IPS DF 19.7 (cell line): ENCODE measurements around the gene ANXA7.

Experiments used
- DNase-seq: peaks from one replicate; pipeline ENCODE4 v3.0.0-alpha.2; 2013; ENCODE audit warnings: low read depth, low spot score

ANXA7 gene

DNA sequence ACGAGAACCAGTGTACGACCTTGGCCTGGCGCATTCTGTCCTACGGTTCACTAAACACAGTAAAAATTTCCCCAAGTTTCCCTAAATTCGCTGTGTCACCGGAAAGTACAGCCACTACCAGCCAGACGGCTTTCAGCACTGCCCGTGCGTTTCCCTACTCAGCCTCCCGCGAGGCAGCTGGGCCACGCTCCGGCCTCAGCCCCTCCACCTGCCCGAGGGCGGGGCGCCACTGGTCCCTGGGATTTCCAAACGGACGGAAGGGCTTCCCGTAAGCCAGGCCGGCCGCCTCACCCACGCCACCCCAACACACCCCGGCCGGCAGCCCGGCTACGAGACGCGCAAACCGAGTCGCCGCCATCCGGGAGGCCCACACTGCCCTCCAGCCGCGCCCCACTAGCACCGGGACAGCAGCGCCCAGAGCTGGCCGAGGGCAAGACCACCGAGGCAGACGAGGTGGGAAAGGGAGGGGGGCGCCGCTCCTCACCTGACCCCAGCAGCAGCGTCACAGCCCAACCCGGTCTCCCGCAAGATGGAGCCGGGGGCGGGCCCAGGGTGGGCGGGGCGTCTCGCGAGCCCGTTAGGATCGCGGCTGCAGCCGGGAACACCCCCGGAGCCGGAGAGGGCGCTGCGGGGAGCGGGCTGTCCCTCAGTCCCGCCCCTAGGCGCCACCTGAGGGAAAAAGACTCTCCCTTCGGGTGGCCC, at the start of gene ANXA7:
Gene ANXA7, minus strand, starts transcription at position 531 of the 702 bp plus-strand sequence. CDS start 13,202 bp downstream, outside the sequence.
- DNase-seq: no peak

DNA sequence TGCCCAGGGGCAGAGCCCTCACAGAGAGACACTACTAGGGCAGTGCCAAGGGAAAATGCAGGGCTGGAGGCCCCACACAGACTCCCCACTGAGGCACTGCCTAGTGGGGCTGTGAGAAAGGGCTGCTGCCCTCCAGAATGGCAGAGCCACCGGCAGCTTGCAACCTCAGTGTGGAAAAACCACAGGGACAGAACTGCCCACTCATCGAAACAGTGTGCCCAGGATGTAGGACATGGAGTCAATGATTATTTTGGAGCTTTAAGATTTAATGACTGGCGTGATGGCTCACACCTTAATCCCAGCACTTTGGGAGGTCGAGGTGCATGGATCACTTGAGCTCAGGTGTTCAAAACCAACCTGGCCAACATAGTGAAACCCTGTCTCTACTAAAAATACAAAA, 47.0 kb upstream of the ANXA7 start:
- no peak for DNase-seq

DNA sequence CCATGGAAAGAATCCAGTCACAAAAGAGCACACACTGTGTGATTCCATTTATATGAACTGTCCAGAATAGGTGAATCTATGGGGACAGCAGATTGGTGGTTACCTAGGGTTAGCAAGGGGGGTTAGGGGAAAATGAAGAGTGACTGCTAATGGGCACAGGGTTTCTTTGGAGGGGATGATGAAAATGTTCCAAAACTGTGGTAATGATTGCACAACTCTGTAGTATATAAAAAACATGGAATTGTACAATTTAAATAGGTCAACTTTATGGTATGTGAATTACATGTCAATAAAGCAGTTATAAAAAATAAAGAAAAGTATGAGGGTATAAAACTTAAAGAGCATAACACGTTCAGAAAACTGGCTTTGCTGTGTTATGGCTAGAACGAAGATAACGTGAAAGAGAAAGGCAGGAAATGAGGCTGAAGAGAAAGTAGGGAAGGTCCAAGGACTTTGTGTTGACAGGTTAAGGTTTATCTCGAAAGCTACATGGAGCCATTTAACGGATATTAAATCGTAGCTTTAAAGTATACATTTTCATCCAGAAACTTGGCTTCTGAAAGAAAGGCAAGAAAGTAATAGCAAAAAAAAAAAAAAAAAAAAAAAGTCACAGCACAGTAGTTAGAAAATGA, 45.9 kb upstream of the ANXA7 start:
- no peak for DNase-seq

DNA sequence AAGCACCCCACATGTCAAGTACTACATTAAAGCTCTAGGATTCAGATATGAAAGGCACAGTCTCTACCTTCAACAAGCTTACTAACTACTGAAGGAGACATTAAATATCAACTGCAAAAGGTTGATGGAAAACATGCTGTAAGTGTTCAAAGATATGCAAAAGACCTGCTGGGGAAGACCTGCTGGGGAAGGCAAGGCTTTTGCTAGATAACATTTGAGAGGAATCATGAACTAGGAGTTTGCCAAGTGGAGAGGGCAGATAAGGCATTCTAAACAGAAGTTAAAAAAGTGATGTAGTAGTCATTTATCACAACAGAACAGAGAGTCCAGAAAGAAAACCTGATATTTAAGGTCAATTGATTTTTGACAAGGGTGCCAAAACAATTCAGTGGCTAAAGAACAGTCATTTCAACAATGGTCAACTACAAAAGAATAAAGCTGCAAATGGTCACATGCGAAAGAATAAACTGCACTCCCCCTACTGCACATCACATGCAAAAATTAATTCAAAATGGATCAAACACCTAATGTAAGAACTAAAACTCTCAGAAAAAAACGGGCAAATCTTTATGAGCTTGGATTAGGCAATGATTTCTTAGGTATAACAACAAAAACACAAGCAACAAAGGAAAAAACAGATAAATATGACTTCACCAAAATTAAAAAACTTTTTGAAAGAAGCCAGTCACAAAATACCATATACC, 42.5 kb upstream of the ANXA7 start:
- no peak for DNase-seq

DNA sequence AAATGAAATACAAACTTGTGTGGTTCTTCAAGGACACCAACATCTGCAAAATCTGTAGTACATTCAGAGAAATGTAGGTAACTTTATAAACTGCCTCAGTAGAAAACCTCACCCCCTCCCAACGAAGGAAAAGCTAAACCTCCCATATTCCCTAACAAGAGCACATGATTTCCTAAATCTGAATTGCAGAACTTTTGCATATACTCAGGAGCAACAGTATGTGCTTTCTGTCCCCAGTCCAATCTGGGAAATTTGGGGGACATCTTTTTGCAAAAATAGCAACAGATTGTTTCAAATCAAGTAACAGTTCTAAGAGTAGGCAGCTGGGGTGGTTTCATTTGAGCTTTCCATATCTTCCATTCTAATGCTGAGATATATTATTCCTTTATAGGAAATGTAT, 35.3 kb upstream of the ANXA7 start:
- no peak for DNase-seq

DNA sequence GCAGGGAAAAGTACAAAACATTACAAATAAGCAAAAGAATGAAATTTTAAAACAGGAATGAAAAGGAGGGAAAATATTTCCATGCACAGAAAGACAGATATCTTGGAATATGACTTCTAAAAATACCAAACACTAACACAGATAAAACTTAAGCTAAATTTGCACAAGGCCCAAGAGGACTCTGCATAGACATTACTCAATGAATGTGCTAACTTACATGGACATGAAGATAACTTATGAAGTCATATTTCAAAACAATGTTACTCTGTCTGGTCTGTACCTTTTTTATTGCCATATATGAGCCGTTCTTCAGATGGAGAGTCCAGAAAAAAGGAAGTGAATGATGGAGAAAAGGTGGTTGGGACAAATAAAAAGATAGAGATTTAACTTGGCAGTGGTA, 34.5 kb upstream of the ANXA7 start:
- no peak for DNase-seq

DNA sequence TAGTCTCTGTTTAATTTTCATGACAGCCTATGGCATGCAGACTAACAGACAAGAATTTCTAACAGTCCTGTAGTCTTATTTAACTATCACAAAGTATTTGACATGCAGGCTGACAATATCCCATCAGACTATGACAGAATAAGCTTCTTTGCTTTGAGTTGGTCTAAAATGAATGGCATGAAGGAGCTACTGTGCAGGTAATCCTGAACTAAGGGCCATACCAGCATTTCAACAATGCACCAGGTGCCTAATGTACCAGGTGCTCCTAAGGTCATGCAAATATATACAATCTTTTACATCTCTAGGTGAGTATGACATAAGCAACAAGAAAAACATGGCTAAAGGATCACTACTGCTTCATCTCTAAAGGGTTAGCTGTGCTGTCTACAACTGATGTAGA, 33.1 kb upstream of the ANXA7 start:
- no peak for DNase-seq

DNA sequence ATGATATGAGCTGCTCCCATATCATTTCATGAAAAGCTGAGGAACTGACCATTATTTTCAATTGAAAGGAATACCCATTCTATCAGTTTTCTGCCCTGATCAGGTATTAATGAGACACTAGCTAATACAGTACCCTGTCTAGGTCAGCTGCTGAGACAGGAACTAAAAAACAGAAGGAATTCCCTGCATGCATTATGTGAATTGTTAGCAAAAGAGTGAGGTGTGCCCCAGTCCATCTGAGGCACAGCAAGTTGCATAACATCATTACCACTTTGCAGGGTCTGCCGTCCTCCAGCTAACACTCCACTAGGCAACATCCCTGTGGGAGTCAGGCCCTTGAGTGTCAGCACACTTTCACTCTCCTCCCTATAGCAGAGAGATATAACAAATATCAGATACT, 30.6 kb upstream of the ANXA7 start:
- no peak for DNase-seq

DNA sequence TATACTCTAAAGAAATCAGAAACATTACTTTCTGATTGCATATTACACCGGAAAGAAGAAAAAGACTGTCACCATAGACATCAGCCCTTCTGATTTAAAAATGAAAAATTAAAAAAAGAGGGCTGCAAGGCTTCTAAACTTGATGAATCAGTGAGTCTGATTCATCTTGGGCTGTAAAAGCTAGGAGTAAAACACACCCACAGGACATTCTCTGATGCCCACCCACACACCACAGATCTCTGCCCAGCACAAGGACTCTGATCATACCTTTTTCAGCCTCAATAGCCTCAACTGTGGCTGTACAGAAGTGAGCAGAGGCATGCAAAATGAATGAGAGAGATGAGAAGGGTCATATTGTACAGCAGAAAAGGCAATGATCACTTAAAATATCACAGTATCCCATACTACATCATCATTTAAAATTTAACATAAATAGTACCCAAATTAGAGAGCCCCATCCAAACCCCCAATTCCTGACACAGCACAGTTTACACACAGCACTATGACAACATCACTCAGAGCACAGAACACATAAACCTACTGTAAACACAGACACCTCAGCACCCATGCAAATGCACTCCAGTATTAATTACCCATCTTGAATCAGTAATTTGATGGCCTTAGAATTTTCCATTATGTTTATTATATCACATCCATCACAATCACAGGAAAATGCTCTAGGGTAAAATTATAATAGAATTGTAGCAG, 25.9 kb upstream of the ANXA7 start:
- no peak for DNase-seq

DNA sequence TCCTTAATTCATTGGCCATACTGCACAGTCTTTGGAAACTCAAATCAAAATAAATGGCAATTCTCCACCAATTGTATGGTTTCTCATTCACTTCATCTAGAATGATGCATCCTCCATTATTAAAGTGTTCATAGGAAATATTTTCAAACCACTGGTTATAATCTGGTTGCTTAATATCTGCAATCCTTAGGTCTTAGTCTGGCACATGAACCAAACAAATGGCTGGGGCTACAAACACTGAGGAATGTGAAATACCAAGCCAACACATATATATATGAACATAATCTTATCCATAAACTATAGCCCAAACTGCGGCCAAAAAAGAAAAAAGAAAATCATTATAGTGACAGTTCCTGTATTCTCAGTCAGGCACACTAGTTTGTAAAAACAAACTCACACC, 25.2 kb upstream of the ANXA7 start:
- DNase-seq: no peak

DNA sequence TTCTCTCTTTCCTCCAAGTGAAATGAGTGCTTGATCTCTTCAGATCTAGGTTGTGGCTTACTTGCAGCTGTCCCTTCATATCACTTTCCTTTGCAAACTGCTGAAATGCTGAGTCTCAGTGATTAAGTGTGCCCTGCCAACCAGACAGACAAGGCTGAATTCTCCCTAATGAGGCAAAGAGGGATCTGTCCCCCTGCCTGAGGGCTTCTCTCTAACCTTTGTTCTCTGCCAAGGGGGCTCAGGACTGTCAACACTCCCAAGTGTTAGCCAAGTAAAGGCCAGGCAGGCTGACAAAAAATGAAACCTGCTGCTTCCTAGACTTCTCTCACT, 19.6 kb upstream of the ANXA7 start, which contains the start of gene MSS51:
Gene MSS51, minus strand, starts transcription at position 24 of the 330 bp plus-strand sequence. CDS start 5,277 bp downstream, outside the sequence.
- DNase-seq: no peak

DNA sequence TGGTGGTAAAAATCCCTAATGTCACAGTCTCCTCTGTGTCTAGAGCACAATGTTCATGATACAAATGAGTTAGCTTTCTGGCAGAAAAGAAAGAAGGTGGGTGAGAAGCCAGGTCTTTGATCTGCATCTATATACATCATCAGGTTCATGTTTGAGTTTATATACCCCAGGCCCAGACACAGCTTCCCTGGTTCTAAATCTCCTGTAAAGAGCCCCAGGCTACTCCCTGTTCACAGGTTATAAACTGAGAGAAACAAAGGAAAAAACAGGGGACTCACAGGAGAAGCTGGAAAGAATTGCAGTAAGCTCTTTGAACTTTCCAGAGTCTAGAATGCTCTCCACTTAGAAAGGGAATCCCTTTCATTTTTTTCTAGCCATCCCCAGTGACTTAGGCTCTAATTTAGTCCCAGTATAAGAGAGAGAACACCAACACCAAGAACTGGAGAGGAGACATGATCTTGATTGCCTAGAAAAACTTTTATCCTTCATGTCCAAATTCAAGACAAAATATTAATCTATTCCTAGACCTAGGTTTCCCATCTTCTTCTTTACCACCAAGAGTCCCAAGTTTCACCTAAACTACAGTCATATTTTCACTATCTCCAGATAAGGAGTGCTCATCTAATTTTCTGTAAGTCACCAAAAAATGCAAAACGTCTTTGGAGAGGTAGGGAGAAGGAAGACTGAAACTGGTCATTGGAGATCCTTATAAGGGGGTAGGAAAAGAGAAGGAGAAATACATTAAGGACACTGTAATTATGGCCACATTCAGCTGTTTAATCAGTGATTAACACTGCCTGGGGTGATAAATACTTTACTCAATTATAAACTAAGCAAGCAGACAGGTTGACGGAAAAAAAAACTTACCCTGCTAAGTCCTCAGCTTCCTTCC, 19.0 kb upstream of the ANXA7 start:
- no peak for DNase-seq

DNA sequence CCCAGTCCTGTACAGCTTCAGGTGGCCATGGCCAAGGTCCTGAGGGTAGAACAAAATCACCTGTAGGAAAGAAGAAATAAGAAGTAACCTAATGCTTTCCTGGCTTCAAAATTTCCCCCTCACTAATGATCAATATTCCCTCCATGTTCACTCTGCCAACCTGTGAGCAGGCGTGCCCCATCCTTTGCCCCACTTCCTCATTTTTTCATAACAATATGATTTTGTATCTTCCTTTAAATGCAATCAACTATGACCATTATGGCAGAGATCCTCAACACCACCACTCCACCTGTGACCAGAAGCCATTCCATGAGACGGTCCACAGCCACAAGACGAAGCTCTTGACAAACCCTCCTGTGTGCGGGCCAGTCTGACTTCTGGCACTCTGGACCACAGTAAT, 12.5 kb upstream of the ANXA7 start:
- DNase-seq: no peak

DNA sequence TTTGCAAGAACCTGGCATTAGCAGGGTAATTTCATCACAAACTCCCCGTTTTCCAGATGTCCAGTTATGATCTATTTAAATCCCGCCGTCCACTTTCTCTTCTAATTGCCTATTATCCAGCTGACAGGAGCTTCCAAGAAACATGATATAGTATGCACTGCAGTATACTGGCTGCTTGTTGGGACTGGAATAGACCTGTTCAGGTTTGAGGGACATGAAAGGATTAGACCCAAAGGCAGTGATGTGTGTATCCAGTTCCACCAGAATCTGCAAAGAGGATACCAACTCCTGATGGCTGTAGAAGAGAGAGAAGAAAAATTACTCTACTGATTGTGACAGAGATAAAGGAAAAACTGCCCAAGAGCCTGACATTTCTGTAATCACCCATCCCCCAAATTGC, 10.6 kb upstream of the ANXA7 start:
- no peak for DNase-seq

DNA sequence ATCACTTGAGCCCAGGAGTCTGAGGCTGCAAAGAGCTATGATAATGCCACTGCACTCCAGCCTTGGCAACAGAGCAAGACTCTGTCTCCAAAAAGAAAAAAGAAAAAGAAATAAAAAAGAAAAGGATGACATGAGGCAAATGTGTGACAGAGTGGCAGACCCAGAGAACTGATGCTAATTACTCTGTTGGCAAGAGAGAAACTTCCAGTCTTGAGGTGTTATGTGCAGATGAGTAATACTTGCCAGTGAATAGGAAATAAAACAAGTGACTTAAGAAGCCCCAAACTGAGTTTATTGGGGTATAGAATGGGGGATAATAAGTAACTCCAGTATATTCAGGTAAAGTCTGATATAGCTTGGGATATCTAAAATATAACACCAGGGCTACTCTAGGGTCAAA, 9.5 kb upstream of the ANXA7 start:
- DNase-seq: no peak

DNA sequence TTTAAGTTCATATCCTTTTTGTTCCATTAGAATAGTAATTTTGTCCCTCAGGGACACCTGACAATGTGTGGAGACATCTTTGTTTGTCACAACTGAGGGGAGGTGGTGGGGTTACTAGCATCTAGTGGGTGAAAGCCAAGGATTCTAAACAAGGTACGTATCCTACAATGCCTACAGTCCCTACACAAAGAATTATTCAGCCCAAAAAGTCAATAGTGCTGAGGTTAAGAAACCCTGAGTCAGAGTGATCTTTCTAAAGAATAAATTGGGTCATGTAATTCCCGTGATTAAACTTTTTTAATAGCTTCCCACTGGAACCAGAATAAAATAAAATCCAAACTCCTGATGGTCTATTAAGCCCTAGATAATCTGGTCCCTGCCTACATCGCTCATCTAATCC, 2.7 kb upstream of the ANXA7 start:
- DNase-seq: no peak

DNA sequence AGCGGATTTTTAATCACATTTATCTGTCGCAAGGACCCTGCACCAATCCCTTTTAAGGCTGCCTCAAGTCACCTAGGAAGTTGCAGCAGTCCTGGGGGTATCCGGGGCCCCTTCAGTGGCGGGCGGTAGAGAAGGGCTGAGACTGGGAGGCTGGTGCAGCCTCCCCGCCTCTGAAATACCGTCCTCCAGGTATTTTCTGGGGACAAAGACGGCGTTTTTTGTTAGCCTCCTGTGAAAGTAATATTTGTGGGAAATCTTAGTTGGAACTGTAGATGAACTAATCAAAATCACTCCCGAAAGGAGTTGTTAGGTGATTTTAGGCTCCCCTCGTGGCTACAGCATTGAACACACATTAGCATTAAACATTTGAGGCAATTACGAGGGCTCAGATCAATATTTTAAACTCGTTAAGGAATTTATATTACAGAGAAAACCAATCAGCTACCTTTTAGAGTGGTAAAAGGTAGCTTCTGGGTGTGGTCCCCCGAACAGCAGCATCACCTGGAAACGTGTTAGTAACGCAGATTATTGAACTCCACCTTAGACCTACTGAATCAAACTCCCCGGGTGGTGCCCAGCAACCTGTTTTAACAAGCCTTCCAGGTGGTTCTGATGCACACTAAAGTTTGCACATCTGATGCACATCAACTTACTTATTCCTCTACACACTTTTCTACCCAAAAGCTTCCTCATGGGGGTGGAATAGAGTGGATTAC, 530 bp upstream of the ANXA7 start:
- DNase-seq: no peak

DNA sequence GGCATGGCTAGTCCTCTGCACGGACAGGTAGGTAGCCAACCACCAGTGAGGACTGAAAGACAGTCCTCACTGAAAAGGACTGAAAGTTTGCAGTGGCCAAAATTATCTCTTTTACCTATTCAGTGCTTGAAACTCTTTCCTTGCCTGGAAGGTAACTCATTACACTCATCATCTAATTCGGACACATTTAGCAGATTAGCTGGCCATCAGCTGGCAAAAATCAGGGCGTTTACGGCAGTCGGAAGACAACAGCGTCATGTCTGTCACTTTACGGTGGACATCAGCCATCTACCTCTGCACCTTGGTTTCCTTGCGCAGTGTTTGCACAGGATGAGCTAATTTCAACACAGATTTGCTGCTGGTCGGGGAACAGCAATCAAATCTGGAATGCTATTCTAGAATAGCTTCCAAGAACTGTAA, 740 bp downstream of the ANXA7 start:
- no peak for DNase-seq

DNA sequence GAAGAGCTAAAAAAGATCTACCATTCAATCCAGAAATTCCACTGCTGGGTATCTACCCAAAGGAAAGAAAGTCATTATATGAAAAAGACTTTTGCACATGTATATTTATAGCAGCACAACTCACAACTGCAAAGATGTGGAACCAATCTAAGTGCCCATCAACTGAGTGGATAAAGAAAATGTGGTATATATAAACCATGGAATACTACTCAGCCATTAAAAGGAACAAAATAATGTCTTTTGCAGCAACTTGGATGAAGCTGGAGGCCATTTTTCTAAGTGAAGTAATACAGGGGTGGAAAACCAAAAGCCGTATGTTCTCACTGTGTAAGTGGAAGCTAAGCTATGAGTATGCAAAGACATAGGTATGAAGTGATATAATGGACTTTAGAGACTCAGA, 3.0 kb downstream of the ANXA7 start:
- DNase-seq: no peak

DNA sequence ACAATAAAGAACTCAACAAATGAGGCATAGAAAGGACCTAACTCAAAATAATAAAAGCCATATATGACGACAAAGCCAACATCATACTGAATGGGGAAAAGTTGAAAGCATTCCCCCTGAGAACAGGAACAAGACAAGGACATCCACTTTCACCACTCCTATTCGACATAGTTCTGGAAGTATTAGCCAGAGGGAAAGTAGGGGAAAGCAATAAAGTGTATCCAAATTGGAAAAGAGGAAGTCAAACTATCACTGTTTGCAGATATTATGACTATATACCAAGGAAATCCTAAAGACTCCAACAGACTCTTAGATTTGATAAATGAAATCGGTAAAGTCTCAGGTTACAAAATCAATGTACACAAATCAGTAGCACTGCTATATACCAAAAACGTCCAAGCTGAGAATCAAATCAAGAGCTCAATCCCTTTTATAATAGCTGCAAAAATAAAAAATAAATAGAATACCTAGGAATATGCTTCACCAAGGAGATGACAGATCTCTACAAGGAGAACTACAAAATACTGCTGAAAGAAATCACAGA, 4.8 kb downstream of the ANXA7 start:
- DNase-seq: no peak
